K562 (cell line): ENCODE measurements around the gene ZMYND8. TPM values are rescaled to one million over a fixed set of nuclear protein-coding genes. Genes with fewer than 3 reads are reported as not detected.
A peak's percentile ranks its signal among the peaks of the same experiment; 100 is the strongest.

Source experiments
- BCOR ChIP-seq: fragments of 450-650 bp; IDR thresholded peaks from 2 replicates; pipeline ENCODE4 v1.6.1; 2016
- BRD9 ChIP-seq: fragments of 450-650 bp; IDR thresholded peaks from 2 replicates; pipeline ENCODE4 v1.6.1; 2018; ENCODE audit warnings: low read depth; ENCODE audit not compliant: partially characterized antibody
- KLF16 ChIP-seq: IDR thresholded peaks from 2 replicates; pipeline ENCODE4 v1.6.1; 2016; ENCODE audit warnings: antibody characterized with exemption
- MGA ChIP-seq: fragments of 450-650 bp; IDR thresholded peaks from 2 replicates; pipeline ENCODE4 v1.6.1; 2016; ENCODE audit warnings: mild to moderate bottlenecking, moderate library complexity
- MYNN ChIP-seq, 2 experiments: sonication (generic); formaldehyde crosslinking in 1 of 2; IDR thresholded peaks; 2 replicates each; pipeline versions ENCODE4 v1.5.0 to v1.6.1; 2016 to 2020; ENCODE audit warnings: antibody characterized with exemption in 1 of 2, missing genetic modification reagents in 1 of 2
- POLR2G ChIP-seq: fragments of 200-400 bp; formaldehyde crosslinking; IDR thresholded peaks from 2 replicates; pipeline ENCODE4 v1.6.1; 2017; ENCODE audit warnings: low read depth, mild to moderate bottlenecking, antibody characterized with exemption, low read length, moderate library complexity
- PTBP1 ChIP-seq: fragments of 200-400 bp; formaldehyde crosslinking; IDR thresholded peaks from 2 replicates; pipeline ENCODE4 v1.6.1; 2017; ENCODE audit warnings: low read depth, low read length
- RBFOX2 ChIP-seq: fragments of 200-400 bp; formaldehyde crosslinking; IDR thresholded peaks from 2 replicates; pipeline ENCODE4 v1.6.1; 2017; ENCODE audit warnings: low read depth, mild to moderate bottlenecking, low read length, moderate library complexity
- RCOR1 ChIP-seq, 2 experiments: IDR thresholded peaks; 2 replicates each; pipeline ENCODE4 v1.6.1; 2012; ENCODE audit warnings: low read depth in 2 of 2, low read length in 2 of 2, borderline replicate concordance in 1 of 2, improper control_type of control experiment in 1 of 2
- SMARCA5 ChIP-seq: fragments of 450-650 bp; IDR thresholded peaks from 2 replicates; pipeline ENCODE4 v1.6.1; 2016
- SPI1 ChIP-seq: IDR thresholded peaks from 2 replicates; pipeline ENCODE4 v1.6.1; 2011; ENCODE audit warnings: low read depth, low read length, control low read depth, borderline replicate concordance
- ZNF780A ChIP-seq: fragments of 250-450 bp; sonication (Bioruptor Pico); IDR thresholded peaks from 2 replicates; pipeline ENCODE4 v1.5.0; 2021; ENCODE audit warnings: mild to moderate bottlenecking
- polyA plus RNA-seq, 8 experiments: library from polyadenylated mRNA; depleted of rRNA in 4 of 8; stranded (reverse) in 5 of 8; unstranded in 3 of 8; fragments of >200 nt; fragmentation: Nextera tagmentation in 2 of 8; fragmentation: Illumina TruSeq in 1 of 8; extraction: Ambion mirVana in 2 of 8; extraction: Trizol in 1 of 8; gene quantifications; 2 replicates each; pipeline versions ENCODE4 v1.2.1 to v1.2.3, GENCODE V29; 2011 to 2014; ENCODE audit warnings: inconsistent platforms in 1 of 8, missing spikeins in 1 of 8
- total RNA-seq, 7 experiments: library from RNA; depleted of rRNA in 6 of 7; stranded (reverse); fragments of >200 nt in 6 of 7; fragmentation: Illumina TruSeq in 2 of 7; extraction: Trizol in 2 of 7; gene quantifications; 2 replicates each; pipeline versions ENCODE4 v1.2.1 to v1.2.3, GENCODE V29; 2011 to 2021; ENCODE audit warnings: low replicate concordance in 1 of 7
- TF ChIP-seq, protein P1 (sequence below), 2 experiments: fragments of 450-650 bp; IDR thresholded peaks; 2 replicates each; pipeline ENCODE4 v1.6.1; 2016

ZMYND8 gene
- total and polyA plus RNA-seq, 9 of the 15 experiments (the other 6 are each of a cell fraction or from before 2014, with no cell fraction given) = 31.8 to 148 (median 71.9) TPM

- TF ChIP-seq MGA (no peak), PTBP1 (peak; percentile 82; the same call in 1 of the 2 replicates), MYNN (IDR thresholded peaks at IDR 0.05) (peak; percentile 100), MYNN (CRISPR knock-in tag; IDR thresholded peaks at IDR 0.05) (no peak), BRD9 (no peak), SMARCA5 (peak; percentile 70; the same call in 1 of the 2 replicates), KLF16 (no peak), ZNF780A (CRISPR knock-in tag) (no peak), SPI1 (peak; percentile 87), POLR2G (0 out of 2 replicates have a peak, but pooled peaks have one; percentile 13), RBFOX2 (peak; percentile 31; the same call in 1 of the 2 replicates), BCOR (peak; percentile 97), RCOR1 (IDR thresholded peaks at IDR 0.05; ENCODE audit: borderline replicate concordance in 1 of 2, low read depth in 2 of 2, low read length in 2 of 2) (peak in 1 of 2 experiments; percentile 71; a peak in 1 of 4 replicates)
- TF ChIP-seq, protein P1, sequence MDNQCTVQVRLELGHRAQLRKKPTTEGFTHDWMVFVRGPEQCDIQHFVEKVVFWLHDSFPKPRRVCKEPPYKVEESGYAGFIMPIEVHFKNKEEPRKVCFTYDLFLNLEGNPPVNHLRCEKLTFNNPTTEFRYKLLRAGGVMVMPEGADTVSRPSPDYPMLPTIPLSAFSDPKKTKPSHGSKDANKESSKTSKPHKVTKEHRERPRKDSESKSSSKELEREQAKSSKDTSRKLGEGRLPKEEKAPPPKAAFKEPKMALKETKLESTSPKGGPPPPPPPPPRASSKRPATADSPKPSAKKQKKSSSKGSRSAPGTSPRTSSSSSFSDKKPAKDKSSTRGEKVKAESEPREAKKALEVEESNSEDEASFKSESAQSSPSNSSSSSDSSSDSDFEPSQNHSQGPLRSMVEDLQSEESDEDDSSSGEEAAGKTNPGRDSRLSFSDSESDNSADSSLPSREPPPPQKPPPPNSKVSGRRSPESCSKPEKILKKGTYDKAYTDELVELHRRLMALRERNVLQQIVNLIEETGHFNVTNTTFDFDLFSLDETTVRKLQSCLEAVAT (IDR thresholded peaks at IDR 0.05) = no peak
Observed at GRCh38 chr20:47362361-47363219, 6.1 kb upstream of the ZMYND8 start (continued).
